Measurements from ENCODE around the gene USF1.
"Not testable (repeated sequence)": the region's sequence is repeated elsewhere in the genome, so short reads cannot be mapped to it uniquely, and the experiment has no call there.

USF1 gene

GRCh38 chr1:161021970-161022353, 23.8 kb downstream of the USF1 start:
- no peak for DNase-seq
- intact Hi-C loops (cut with DNase I): no loop called here

- intact Hi-C loops (cut with DNase I): no loop called here
- DNase-seq: peak; percentile 27 to 94 (median 60)
These were observed 24.4 kb downstream of the USF1 start for GRCh38 chr1:161021165-161021969.

GRCh38 chr1:161020509-161021164, 25.1 kb downstream of the USF1 start, which contains the start of gene F11R:
Gene F11R (minus strand): TSS chr1:161021152. CDS start chr1:161021073, 79 bp downstream.
- DNase-seq: peak in 1 of 10 donors; percentile 81
- intact Hi-C loops (cut with DNase I): no loop called here

- DNase-seq: no peak
- intact Hi-C loops (cut with DNase I): no loop called here
These were observed 25.9 kb downstream of the USF1 start for GRCh38 chr1:161019751-161020495.

GRCh38 chr1:161019111-161019660, 26.6 kb downstream of the USF1 start:
- intact Hi-C loops (cut with DNase I): not testable (repeated sequence)

GRCh38 chr1:161018631-161018930, 27.2 kb downstream of the USF1 start:
- no peak for DNase-seq
- intact Hi-C loops (cut with DNase I): no loop called here

More at GRCh38 chr1:161019111-161019660, 26.6 kb downstream of the USF1 start:
- not testable (repeated sequence) for DNase-seq

GRCh38 chr1:161017756-161018630, 27.8 kb downstream of the USF1 start:
- intact Hi-C loops (cut with DNase I): no loop called here

GRCh38 chr1:161017181-161017580, 28.6 kb downstream of the USF1 start:
- intact Hi-C loops (cut with DNase I): not testable (repeated sequence)

More at GRCh38 chr1:161017756-161018630, 27.8 kb downstream of the USF1 start:
- no peak for DNase-seq

GRCh38 chr1:161016683-161017082, 29.1 kb downstream of the USF1 start:
- DNase-seq; intact Hi-C loops (cut with DNase I): not testable (repeated sequence)

More at GRCh38 chr1:161017181-161017580, 28.6 kb downstream of the USF1 start:
- DNase-seq: not testable (repeated sequence)

- DNase-seq: peak in 6 of 10 donors; percentile 13 to 85 (median 30)
- intact Hi-C loops (cut with DNase I): no loop called here
These were observed 32.1 kb downstream of the USF1 start for GRCh38 chr1:161013488-161014230.

- intact Hi-C loops (cut with DNase I): no loop called here
- no peak for DNase-seq
These were observed 32.7 kb downstream of the USF1 start for GRCh38 chr1:161013131-161013487.

- intact Hi-C loops (cut with DNase I): no loop called here
- DNase-seq: no peak
These were observed 33.4 kb downstream of the USF1 start for GRCh38 chr1:161012420-161012819.

GRCh38 chr1:161009602-161010211, 36.1 kb downstream of the USF1 start:
- DNase-seq: no peak
- intact Hi-C loops (cut with DNase I): no loop called here

GRCh38 chr1:161008869-161009510, 36.8 kb downstream of the USF1 start:
- intact Hi-C loops (cut with DNase I): no loop called here
- DNase-seq: no peak

GRCh38 chr1:161007369-161007768, 38.4 kb downstream of the USF1 start:
- intact Hi-C loops (cut with DNase I): no loop called here
- DNase-seq: no peak

GRCh38 chr1:161006563-161006962, 39.2 kb downstream of the USF1 start:
- DNase-seq: no peak
- intact Hi-C loops (cut with DNase I): no loop called here

- no peak for DNase-seq
- intact Hi-C loops (cut with DNase I): no loop called here
These were observed 44.3 kb downstream of the USF1 start for GRCh38 chr1:161001525-161001924.

GRCh38 chr1:161000736-161001480, 44.9 kb downstream of the USF1 start:
- DNase-seq: no peak
- intact Hi-C loops (cut with DNase I): no loop called here

Measured in posterior cingulate gyrus (tissue), 11 donors.